ENCODE results near the gene MADD.

Gene MADD

DNA sequence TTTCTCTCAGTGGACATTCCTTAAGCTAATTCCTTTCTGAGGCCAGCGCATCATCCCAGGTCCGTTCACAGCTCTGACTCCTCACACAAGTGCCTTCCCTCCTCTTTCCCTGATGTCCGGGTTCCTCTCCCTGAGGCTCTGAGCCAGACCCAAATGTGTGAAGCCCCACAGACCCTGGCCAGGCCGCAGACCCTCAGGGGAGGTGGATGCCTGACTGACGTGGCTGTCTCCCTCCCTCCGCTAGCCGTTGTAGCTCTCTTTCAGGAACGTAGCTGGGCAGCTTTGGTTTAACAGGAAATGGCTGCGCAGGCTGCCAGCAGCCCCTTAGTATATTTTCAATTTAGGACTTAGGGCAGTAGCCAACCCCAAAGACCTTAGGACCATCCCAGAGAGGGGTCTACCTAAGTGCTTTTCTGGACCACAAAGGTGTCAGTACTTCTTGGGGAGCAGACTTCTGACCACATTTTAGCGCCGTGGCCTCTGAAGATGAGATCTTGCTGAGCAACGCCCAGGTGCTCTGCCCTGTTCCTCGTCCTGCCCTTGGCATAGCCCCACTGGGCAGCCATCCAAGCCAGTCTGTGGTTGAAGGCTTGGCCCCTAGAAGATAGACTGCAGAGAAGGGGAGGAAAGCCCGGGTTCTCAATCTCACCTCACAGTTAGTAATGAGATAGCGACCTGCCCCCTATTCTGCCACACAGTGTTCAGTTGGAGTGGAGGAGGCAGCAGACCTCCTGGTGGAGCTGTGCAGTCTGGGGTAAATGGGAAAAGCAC, 55.5 kb downstream of the MADD start:
- Mint-ChIP-seq H3K4me3 (no peak overlapping the region), H3K27me3 (ENCODE audit: low read depth, poor library complexity) (no peaks in the 10 kb centered on the region), H3K9me3 (no peaks in the 10 kb centered on the region), H3K36me3 (ENCODE audit: low read depth) (peaks cover 37% of the 10 kb centered on the region), H3K27ac (no peak overlapping the region), H3K4me1 (peaks cover 10% of the 10 kb centered on the region)
- no peak for DNase-seq
- TF ChIP-seq, protein P1, sequence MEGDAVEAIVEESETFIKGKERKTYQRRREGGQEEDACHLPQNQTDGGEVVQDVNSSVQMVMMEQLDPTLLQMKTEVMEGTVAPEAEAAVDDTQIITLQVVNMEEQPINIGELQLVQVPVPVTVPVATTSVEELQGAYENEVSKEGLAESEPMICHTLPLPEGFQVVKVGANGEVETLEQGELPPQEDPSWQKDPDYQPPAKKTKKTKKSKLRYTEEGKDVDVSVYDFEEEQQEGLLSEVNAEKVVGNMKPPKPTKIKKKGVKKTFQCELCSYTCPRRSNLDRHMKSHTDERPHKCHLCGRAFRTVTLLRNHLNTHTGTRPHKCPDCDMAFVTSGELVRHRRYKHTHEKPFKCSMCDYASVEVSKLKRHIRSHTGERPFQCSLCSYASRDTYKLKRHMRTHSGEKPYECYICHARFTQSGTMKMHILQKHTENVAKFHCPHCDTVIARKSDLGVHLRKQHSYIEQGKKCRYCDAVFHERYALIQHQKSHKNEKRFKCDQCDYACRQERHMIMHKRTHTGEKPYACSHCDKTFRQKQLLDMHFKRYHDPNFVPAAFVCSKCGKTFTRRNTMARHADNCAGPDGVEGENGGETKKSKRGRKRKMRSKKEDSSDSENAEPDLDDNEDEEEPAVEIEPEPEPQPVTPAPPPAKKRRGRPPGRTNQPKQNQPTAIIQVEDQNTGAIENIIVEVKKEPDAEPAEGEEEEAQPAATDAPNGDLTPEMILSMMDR (IDR thresholded peaks at IDR 0.05) = no peak

DNA sequence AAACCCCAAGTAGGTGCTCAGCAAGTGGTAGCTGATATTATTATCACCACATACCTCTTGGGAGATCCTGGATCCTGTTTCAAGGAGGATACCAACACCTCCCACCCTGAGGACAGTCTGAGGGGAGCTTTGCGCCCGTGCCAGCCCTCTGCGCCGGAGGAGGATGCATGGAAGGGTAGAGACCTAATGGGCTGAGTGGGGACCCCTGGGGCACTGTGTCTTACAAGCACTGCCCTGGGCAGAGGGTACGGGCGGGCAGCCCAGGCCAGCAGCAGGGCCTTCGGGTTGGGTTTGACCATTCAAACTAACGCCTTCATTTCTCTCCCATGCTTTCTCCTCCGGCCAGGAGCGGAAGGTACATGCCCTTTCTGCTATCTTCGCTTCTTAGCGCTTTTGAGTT, 56.3 kb downstream of the MADD start:
- H3K4me3 Mint-ChIP-seq = no peak overlapping the region
- no peak overlapping the region for H3K27ac Mint-ChIP-seq
- no peaks in the 10 kb centered on the region for H3K27me3 Mint-ChIP-seq (ENCODE audit: low read depth, poor library complexity)
- peaks cover 33% of the 10 kb centered on the region for H3K36me3 Mint-ChIP-seq (ENCODE audit: low read depth)
- no peak for DNase-seq
- H3K9me3 Mint-ChIP-seq = no peaks in the 10 kb centered on the region
- H3K4me1 Mint-ChIP-seq = peaks cover 16% of the 10 kb centered on the region
- TF ChIP-seq, protein P1 (IDR thresholded peaks at IDR 0.05) = no peak

DNA sequence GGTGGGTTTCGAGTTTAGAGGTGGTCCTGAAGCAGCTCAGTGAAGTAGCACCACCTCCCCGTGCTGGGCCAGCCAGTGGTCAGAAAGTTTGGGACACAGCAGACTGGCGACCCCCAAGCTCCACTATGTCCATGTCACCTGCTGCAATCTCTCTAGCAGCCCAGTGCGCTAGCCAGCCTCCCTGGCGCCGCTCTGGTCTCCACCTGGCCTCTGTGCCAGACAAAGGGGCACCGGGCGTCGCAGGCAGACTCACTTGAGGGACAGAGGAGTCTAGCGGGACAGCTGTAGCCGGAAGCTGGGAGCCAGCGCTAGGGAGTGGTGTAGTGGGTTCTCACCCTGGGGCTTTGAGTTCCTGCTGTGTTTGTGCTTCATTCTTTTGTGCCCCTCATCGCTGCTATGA, 57.1 kb downstream of the MADD start:
- TF ChIP-seq, protein P1 (IDR thresholded peaks at IDR 0.05) = no peak
- DNase-seq = no peak
- no peak overlapping the region for H3K27ac Mint-ChIP-seq
- peaks cover 16% of the 10 kb centered on the region for H3K4me1 Mint-ChIP-seq
- no peaks in the 10 kb centered on the region for H3K27me3 Mint-ChIP-seq (ENCODE audit: low read depth, poor library complexity)
- no peaks in the 10 kb centered on the region for H3K9me3 Mint-ChIP-seq
- H3K4me3 Mint-ChIP-seq = no peak overlapping the region
- H3K36me3 Mint-ChIP-seq (ENCODE audit: low read depth) = peaks cover 25% of the 10 kb centered on the region

DNA sequence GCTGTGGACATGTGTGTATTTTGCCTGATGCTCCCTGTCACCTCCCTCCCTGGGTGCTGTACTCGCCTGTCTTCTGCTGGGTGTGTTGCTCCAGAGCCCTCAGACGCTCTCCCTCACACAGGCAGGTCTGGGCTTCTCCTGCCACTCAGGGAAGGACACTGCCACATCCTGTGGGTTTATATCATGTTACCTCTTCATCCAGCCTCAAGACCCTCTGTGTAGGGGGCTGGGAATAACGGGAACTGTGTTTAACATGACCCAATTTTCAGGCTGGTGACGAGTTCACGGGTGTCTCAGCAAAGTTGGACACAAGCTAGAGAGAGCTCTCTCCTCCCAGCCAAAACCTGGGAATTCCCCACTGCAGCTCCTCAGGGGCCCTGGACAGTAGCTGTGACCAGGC, 58.0 kb downstream of the MADD start:
- Mint-ChIP-seq H3K27ac (peak overlapping the region; percentile 95), H3K27me3 (ENCODE audit: low read depth, poor library complexity) (no peaks in the 10 kb centered on the region), H3K4me1 (peaks cover 16% of the 10 kb centered on the region), H3K9me3 (no peaks in the 10 kb centered on the region), H3K4me3 (no peak overlapping the region), H3K36me3 (ENCODE audit: low read depth) (peaks cover 22% of the 10 kb centered on the region)
- no peak for DNase-seq
- TF ChIP-seq, protein P1 (IDR thresholded peaks at IDR 0.05) = no peak

DNA sequence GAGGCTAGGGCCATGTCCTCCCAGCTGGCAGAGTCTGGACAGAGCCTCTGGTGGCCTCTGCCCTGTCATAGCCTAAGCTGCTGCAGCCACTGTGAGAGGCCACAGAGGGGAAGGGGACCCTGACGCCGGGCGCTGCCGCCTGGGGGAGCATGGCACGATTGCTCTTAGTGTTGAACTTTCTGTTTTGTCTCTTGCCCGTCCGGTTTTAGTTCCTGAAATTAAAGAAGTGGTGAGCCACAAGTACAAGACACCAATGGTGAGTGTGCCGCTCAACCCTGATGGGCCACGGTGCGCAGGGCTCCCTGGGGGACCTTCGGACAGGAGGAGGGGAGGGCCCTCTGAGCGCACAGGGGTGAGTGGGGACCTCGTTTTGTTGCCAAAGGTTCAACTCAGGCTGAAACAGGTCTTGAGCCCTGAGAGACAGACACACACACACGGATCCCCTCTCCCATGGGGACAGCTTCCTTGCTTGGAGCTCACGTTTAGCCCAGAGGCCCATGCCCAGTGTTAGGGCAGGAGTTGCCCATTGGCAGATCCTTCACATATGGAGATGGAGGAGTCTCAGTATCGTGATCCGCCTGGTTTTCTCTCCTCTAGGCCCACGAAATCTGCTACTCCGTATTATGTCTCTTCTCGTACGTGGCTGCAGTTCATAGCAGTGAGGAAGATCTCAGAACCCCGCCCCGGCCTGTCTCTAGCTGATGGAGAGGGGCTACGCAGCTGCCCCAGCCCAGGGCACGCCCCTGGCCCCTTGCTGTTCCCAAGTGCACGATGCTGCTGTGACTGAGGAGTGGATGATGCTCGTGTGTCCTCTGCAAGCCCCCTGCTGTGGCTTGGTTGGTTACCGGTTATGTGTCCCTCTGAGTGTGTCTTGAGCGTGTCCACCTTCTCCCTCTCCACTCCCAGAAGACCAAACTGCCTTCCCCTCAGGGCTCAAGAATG, 58.8 kb downstream of the MADD start:
- DNase-seq = no peak
- Mint-ChIP-seq H3K27me3 (ENCODE audit: low read depth, poor library complexity) (no peaks in the 10 kb centered on the region), H3K27ac (peak overlapping the region; percentile 57), H3K4me3 (no peak overlapping the region), H3K4me1 (peaks cover 16% of the 10 kb centered on the region), H3K36me3 (ENCODE audit: low read depth) (peaks cover 17% of the 10 kb centered on the region), H3K9me3 (no peaks in the 10 kb centered on the region)
- TF ChIP-seq, protein P1 (IDR thresholded peaks at IDR 0.05) = no peak

Measured in nephron progenitor cell (in vitro differentiated cells).